Panc1 (cell line): Measurements from ENCODE around the gene LNX1. TPM values are rescaled to one million over a fixed set of nuclear protein-coding genes. Genes with fewer than 3 reads are reported as not detected.

Source experiments
- ATAC-seq: fragments of 200-7000 bp; cut with Tn5 transposase; 2 replicates; pipeline ENCODE4 v1.9.1; 2020; ENCODE audit warnings: mild to moderate bottlenecking, moderate library complexity
- BruUV-seq: library from RNA; stranded (reverse); fragments of 400-500 nt; replicated peaks from 2 replicates; lab custom pipeline; 2021; lab: Mats Ljungman, UMichigan
- CTCF ChIA-PET: fragments of 300-600 bp; sonication (Branson Sonifier 250); formaldehyde crosslinking; loops from one replicate; lab custom pipeline; 2022; ENCODE audit warnings: antibody characterized with exemption; lab: Charles Lee
- POLR2A ChIA-PET: fragments of 300-600 bp; sonication (Branson Sonifier 250); formaldehyde crosslinking; loops from one replicate; lab custom pipeline; 2022; ENCODE audit warnings: antibody characterized with exemption; lab: Charles Lee
- DNase-seq: peaks from one replicate; pipeline ENCODE4 v3.0.0-alpha.2; 2010; ENCODE audit warnings: low read depth, low spot score
- H3K27ac ChIP-seq: 2 replicates; pipeline ENCODE4 v1.5.1; 2011; ENCODE audit warnings: mild to moderate bottlenecking, low read length, inconsistent platforms
- H3K27me3 ChIP-seq: fragments of 200-500 bp; sonication (Bioruptor generic); 2 replicates; pipeline ENCODE4 v1.6.0; 2014; ENCODE audit warnings: low read length, inconsistent platforms; ENCODE audit not compliant: control insufficient read depth, insufficient read depth
- H3K36me3 ChIP-seq: fragments of 200-500 bp; sonication (Bioruptor generic); 2 replicates; pipeline ENCODE4 v1.5.1; 2014; ENCODE audit warnings: inconsistent platforms, mild to moderate bottlenecking, low read length, moderate library complexity; ENCODE audit not compliant: control insufficient read depth, insufficient read depth
- H3K4me1 ChIP-seq: 2 replicates; pipeline ENCODE4 v1.5.1; 2011; ENCODE audit warnings: inconsistent platforms, mild to moderate bottlenecking, low read length, moderate library complexity; ENCODE audit not compliant: control insufficient read depth, insufficient read depth
- H3K4me3 ChIP-seq, 2 experiments: 2 replicates each; pipeline ENCODE4 v1.5.1; 2011 to 2012; ENCODE audit warnings: low read depth in 2 of 2, low read length in 2 of 2, mild to moderate bottlenecking in 2 of 2, inconsistent platforms in 1 of 2, moderate library complexity in 1 of 2
- H3K9me3 ChIP-seq: fragments of 200-500 bp; sonication (Bioruptor generic); 2 replicates; pipeline ENCODE4 v1.5.1; 2014; ENCODE audit warnings: low read depth, mild to moderate bottlenecking, inconsistent platforms, low read length, moderate library complexity; ENCODE audit not compliant: control insufficient read depth, insufficient read depth
- CTCF ChIP-seq: fragments of 450-650 bp; IDR thresholded peaks from 2 replicates; pipeline ENCODE4 v1.5.1; 2017; ENCODE audit warnings: mild to moderate bottlenecking
- POLR2AphosphoS5 ChIP-seq: IDR thresholded peaks from 2 replicates; pipeline ENCODE4 v1.6.1; 2012; ENCODE audit warnings: mild to moderate bottlenecking, low read depth, low read length, moderate library complexity
- REST ChIP-seq, 2 experiments: IDR thresholded peaks; 2 replicates each; pipeline ENCODE4 v1.6.1; 2011 to 2012; ENCODE audit warnings: low read depth in 2 of 2, control low read depth in 1 of 2, low read length in 1 of 2, mild to moderate bottlenecking in 1 of 2, moderate library complexity in 1 of 2; ENCODE audit not compliant: insufficient read depth in 1 of 2
- TCF7L2 ChIP-seq: IDR thresholded peaks from 2 replicates; pipeline ENCODE4 v1.6.1; 2011; ENCODE audit warnings: mild to moderate bottlenecking, low read depth, low read length, inconsistent platforms
- in situ Hi-C: cut with HindIII; loops from 2 replicates; pipeline ENCODE4 v1.10.0; 2016; ENCODE audit warnings: low sequenced_read_pairs, low pct_unique_long_range_greater_than_20kb
- intact Hi-C: fragments of 100-400 bp; cut with micrococcal nuclease; formaldehyde crosslinking; loops from one replicate; pipeline ENCODE4 v1.10.0; 2022; ENCODE audit not compliant: unreplicated experiment
- total RNA-seq: library from RNA; stranded (reverse); gene quantifications from one replicate; pipeline ENCODE4 v1.2.1, GENCODE V29; 2021; ENCODE audit not compliant: unreplicated experiment

LNX1 gene
- total RNA-seq, 1 experiment from 2014 or later: 0.18 TPM

GRCh38 chr4:53494851-53495250 lies 96.4 kb downstream of the LNX1 start:
- TF ChIP-seq POLR2AphosphoS5: no peak
- no peak for TF ChIP-seq REST (IDR thresholded peaks at IDR 0.05; ENCODE audit: insufficient read depth in 1 of 2, low read depth in 2 of 2, low read length in 1 of 2)
- no peak for TF ChIP-seq TCF7L2
- Histone ChIP-seq H3K4me3 (no peak overlapping the region), H3K9me3 (no peaks in the 10 kb centered on the region), H3K27ac (no peak overlapping the region), H3K27me3 (no peaks in the 10 kb centered on the region), H3K4me1 (no peaks in the 10 kb centered on the region), H3K36me3 (no peaks in the 10 kb centered on the region)
- DNase-seq: no peak
- no TSS peak for BruUV-seq
- in situ Hi-C loops (no loop called here), intact Hi-C loops (no loop called here)
- ChIA-PET CTCF (interaction anchor here (0.6 kb wide), 1 partner anchor 380 kb away, joined by 4 read pairs; no protein-coding TSS in a partner anchor), POLR2A (interaction anchor here (0.6 kb wide), 1 partner anchor 303 kb away, joined by 4 read pairs; no protein-coding TSS in a partner anchor)
- ATAC-seq: no peak

- ChIA-PET CTCF (no interaction called here), POLR2A (interaction anchor here (0.7 kb wide), 1 partner anchor 358 kb away, joined by 5 read pairs; no protein-coding TSS in a partner anchor)
Observed at GRCh38 chr4:53490965-53491622, 100.2 kb downstream of the LNX1 start.

More at GRCh38 chr4:53490965-53491622, 100.2 kb downstream of the LNX1 start:
- Histone ChIP-seq H3K27me3 (no peaks in the 10 kb centered on the region), H3K4me3 (no peak overlapping the region), H3K9me3 (no peaks in the 10 kb centered on the region), H3K27ac (no peak overlapping the region), H3K36me3 (no peaks in the 10 kb centered on the region), H3K4me1 (no peaks in the 10 kb centered on the region)
- in situ Hi-C loops: no loop called here
- BruUV-seq: no TSS peak
- ATAC-seq: no peak
- intact Hi-C loops: no loop called here
- no peak for TF ChIP-seq POLR2AphosphoS5
- peak; percentile 63 for TF ChIP-seq CTCF
- no peak for DNase-seq
